Thyroid gland (tissue), 4 donors: ENCODE measurements around the gene CILP2. TPM values are rescaled to one million over a fixed set of nuclear protein-coding genes. Genes with fewer than 3 reads are reported as not detected.
A peak's percentile ranks its signal among the peaks of the same experiment; 100 is the strongest.

ENCODE experiments used
- DNase-seq, 2 donors: peaks; one replicate each; pipeline ENCODE4 v3.0.0-alpha.2; 2019
- H3K27ac ChIP-seq, 3 donors: fragments of 200-600 bp; sonication (generic); 1 replicate in 2 of 3; 2 replicates in 1 of 3; pipeline ENCODE4 v1.5.1; 2016 to 2019; ENCODE audit warnings: mild to moderate bottlenecking in 1 of 3, moderate library complexity in 1 of 3
- H3K27me3 ChIP-seq: fragments of 200-600 bp; sonication (generic); one replicate; pipeline ENCODE4 v1.5.1; 2019
- H3K36me3 ChIP-seq, 2 donors: fragments of 200-600 bp; sonication (generic); one replicate each; pipeline ENCODE4 v1.5.1; 2016 to 2019
- H3K4me1 ChIP-seq, 2 donors: fragments of 200-600 bp; sonication (generic); one replicate each; pipeline ENCODE4 v1.5.1; 2017 to 2019
- H3K4me3 ChIP-seq, 3 donors: fragments of 200-600 bp; sonication (generic); replicated peaks in 1 of 3; 1 replicate in 2 of 3; 2 replicates in 1 of 3; pipeline ENCODE4 v1.5.1; 2016; ENCODE audit warnings: mild to moderate bottlenecking in 1 of 3
- H3K9me3 ChIP-seq: fragments of 200-600 bp; sonication (generic); one replicate; pipeline ENCODE4 v1.5.1; 2017
- CTCF ChIP-seq, 6 experiments: fragments of 200-600 bp in 3 of 6; fragments of 450-650 bp in 3 of 6; sonication (generic) in 3 of 6; IDR thresholded peaks; one replicate each; pipeline ENCODE4 v1.5.1; 2016 to 2019; ENCODE audit warnings: antibody characterized with exemption in 6 of 6, mild to moderate bottlenecking in 2 of 6, inconsistent platforms in 1 of 6, moderate library complexity in 1 of 6
- POLR2A ChIP-seq, 2 donors: fragments of 450-650 bp; IDR thresholded peaks; one replicate each; pipeline ENCODE4 v1.6.1; 2017; ENCODE audit warnings: antibody characterized with exemption in 2 of 2, mild to moderate bottlenecking in 2 of 2, moderate library complexity in 1 of 2
- WGBS, 2 donors: methylation state at CpG; one replicate each; pipeline ENCODE4 v1.1.5; 2017; 5-methylcytosine and 5-hydroxymethylcytosine counted together
- intact Hi-C: fragments of 100-400 bp; cut with DNase I; formaldehyde crosslinking; loops from one replicate; pipeline ENCODE4 v1.15.1; 2023
- total RNA-seq, 4 donors: library from RNA; depleted of rRNA; stranded (reverse); fragments of >200 nt; gene quantifications; one replicate each; pipeline ENCODE4 v1.2.3, GENCODE V29; 2016

CILP2 gene
- total RNA-seq, 4 donors from 2014 or later: 0.63 to 4.2 (median 2.4) TPM

GRCh38 chr19:19539698-19540063 is 1.6 kb downstream of the CILP2 start:
- intact Hi-C loops: no loop called here
- peaks cover 25 to 26% of the 10 kb centered on the region in 2 donors for H3K4me1 ChIP-seq
- H3K27ac ChIP-seq: no peak overlapping the region
- no peak for TF ChIP-seq POLR2A (IDR thresholded peaks at IDR 0.05)
- no peak for TF ChIP-seq CTCF (IDR thresholded peaks at IDR 0.05)
- no peaks in the 10 kb centered on the region for H3K36me3 ChIP-seq
- DNase-seq: no peak
- 42 to 50% methylated on average over 10 to 15 of the region's 19 CpGs for WGBS, 2 donors
- H3K27me3 ChIP-seq: no peaks in the 10 kb centered on the region
- H3K9me3 ChIP-seq: no peaks in the 10 kb centered on the region
- no peak overlapping the region for H3K4me3 ChIP-seq

- H3K4me3 ChIP-seq: peak overlapping the region in 1 of 3 donors; percentile 19
Observed at GRCh38 chr19:19540064-19540714, 2.1 kb downstream of the CILP2 start.

GRCh38 chr19:19540715-19541515 is 2.9 kb downstream of the CILP2 start:
- no peak overlapping the region for H3K27ac ChIP-seq
- no peaks in the 10 kb centered on the region for H3K9me3 ChIP-seq
- 6 to 10% methylated on average over 21 to 31 of the region's 45 CpGs for WGBS, 2 donors
- peak; percentile 41 to 47 for DNase-seq
- no peak for TF ChIP-seq CTCF (IDR thresholded peaks at IDR 0.05)
- peaks cover 25 to 26% of the 10 kb centered on the region in 2 donors for H3K4me1 ChIP-seq
- peak overlapping the region in 1 of 3 donors; percentile 19 for H3K4me3 ChIP-seq
- intact Hi-C loops: no loop called here
- H3K27me3 ChIP-seq: no peaks in the 10 kb centered on the region
- no peaks in the 10 kb centered on the region for H3K36me3 ChIP-seq

More at GRCh38 chr19:19540064-19540714, 2.1 kb downstream of the CILP2 start:
- intact Hi-C loops: no loop called here
- H3K4me1 ChIP-seq: peaks cover 25 to 26% of the 10 kb centered on the region in 2 donors
- no peaks in the 10 kb centered on the region for H3K9me3 ChIP-seq
- DNase-seq: peak; percentile 55 to 72
- TF ChIP-seq CTCF (IDR thresholded peaks at IDR 0.05): no peak
- TF ChIP-seq POLR2A (IDR thresholded peaks at IDR 0.05): no peak
- 2 to 28% methylated on average over 9 to 11 of the region's 74 CpGs for WGBS, 2 donors
- no peaks in the 10 kb centered on the region for H3K36me3 ChIP-seq
- no peak overlapping the region for H3K27ac ChIP-seq
- H3K27me3 ChIP-seq: no peaks in the 10 kb centered on the region

- no peak for DNase-seq
- Histone ChIP-seq H3K27ac (no peak overlapping the region), H3K27me3 (no peaks in the 10 kb centered on the region), H3K9me3 (no peaks in the 10 kb centered on the region), H3K4me1 (peaks cover 25 to 26% of the 10 kb centered on the region in 2 donors), H3K4me3 (no peak overlapping the region), H3K36me3 (no peaks in the 10 kb centered on the region)
- TF ChIP-seq POLR2A (IDR thresholded peaks at IDR 0.05): no peak
- no peak for TF ChIP-seq CTCF (IDR thresholded peaks at IDR 0.05)
- intact Hi-C loops: no loop called here
- 90 to 91% methylated on average over 8 to 13 of the region's 16 CpGs for WGBS, 2 donors
Observed at GRCh38 chr19:19541616-19542015, 3.6 kb downstream of the CILP2 start.

- no peaks in the 10 kb centered on the region for H3K36me3 ChIP-seq
- no peak for DNase-seq
- 80 to 89% methylated on average over 12 of the region's 12 CpGs for WGBS, 2 donors
- TF ChIP-seq CTCF (IDR thresholded peaks at IDR 0.05) (no peak), POLR2A (IDR thresholded peaks at IDR 0.05) (no peak)
- no peak overlapping the region for H3K4me3 ChIP-seq
- H3K4me1 ChIP-seq: peaks cover 25 to 26% of the 10 kb centered on the region in 2 donors
- no peak overlapping the region for H3K27ac ChIP-seq
- H3K9me3 ChIP-seq: no peaks in the 10 kb centered on the region
- H3K27me3 ChIP-seq: no peaks in the 10 kb centered on the region
- intact Hi-C loops: no loop called here
Observed at GRCh38 chr19:19542507-19542906, 4.4 kb downstream of the CILP2 start.
